BJ (cell line): ENCODE measurements around the gene KAT14. TPM values are rescaled to one million over a fixed set of nuclear protein-coding genes. Genes with fewer than 3 reads are reported as not detected.
"Not testable (repeated sequence)": the region's sequence is repeated elsewhere in the genome, so short reads cannot be mapped to it uniquely, and the experiment has no call there.

ENCODE experiments used
- CTCF ChIA-PET: fragments of 350-600 bp; formaldehyde crosslinking; extraction: SDS; loops from one replicate; lab custom pipeline; 2021; ENCODE audit warnings: antibody characterized with exemption, inconsistent platforms; lab: Yijun Ruan, JAX
- POLR2A ChIA-PET: fragments of 300-600 bp; sonication (Branson Sonifier 250); formaldehyde crosslinking; extraction: SDS; loops from one replicate; lab custom pipeline; 2021; ENCODE audit warnings: antibody characterized with exemption; lab: Charles Lee
- DNase-seq: peaks from one replicate; pipeline ENCODE4 v3.0.0-alpha.2; 2011; ENCODE audit warnings: low read depth
- H3K27me3 ChIP-seq: 2 replicates; pipeline ENCODE4 v1.6.0; 2011; ENCODE audit warnings: low read length; ENCODE audit not compliant: control insufficient read depth, insufficient read depth
- H3K36me3 ChIP-seq: 2 replicates; pipeline ENCODE4 v1.5.1; 2011; ENCODE audit warnings: low read length; ENCODE audit not compliant: control insufficient read depth, insufficient read depth
- H3K4me3 ChIP-seq: 2 replicates; pipeline ENCODE4 v1.5.1; 2011; ENCODE audit warnings: low read depth, mild to moderate bottlenecking, control low read depth, low read length
- polyA minus RNA-seq: library from RNA; depleted of rRNA, polyadenylated mRNA; stranded (reverse); fragments of >200 nt; gene quantifications from 2 replicates; pipeline ENCODE4 v1.2.3, GENCODE V29; 2011; rRNA and poly(A)+ RNA removed
- polyA plus RNA-seq: library from polyadenylated mRNA; depleted of rRNA; stranded (reverse); fragments of >200 nt; gene quantifications from 2 replicates; pipeline ENCODE4 v1.2.3, GENCODE V29; 2011; rRNA removed
- TF ChIP-seq, protein P1 (sequence below): IDR thresholded peaks from 2 replicates; pipeline ENCODE4 v1.5.1; 2011; ENCODE audit warnings: low read depth, mild to moderate bottlenecking, control low read depth, inconsistent platforms, low read length, moderate library complexity; ENCODE audit not compliant: insufficient read depth

Gene KAT14
- polyA plus RNA-seq (9.8 and 12.3 TPM in 2 replicates), polyA minus RNA-seq (8.7 and 14.5 TPM in 2 replicates)

DNA sequence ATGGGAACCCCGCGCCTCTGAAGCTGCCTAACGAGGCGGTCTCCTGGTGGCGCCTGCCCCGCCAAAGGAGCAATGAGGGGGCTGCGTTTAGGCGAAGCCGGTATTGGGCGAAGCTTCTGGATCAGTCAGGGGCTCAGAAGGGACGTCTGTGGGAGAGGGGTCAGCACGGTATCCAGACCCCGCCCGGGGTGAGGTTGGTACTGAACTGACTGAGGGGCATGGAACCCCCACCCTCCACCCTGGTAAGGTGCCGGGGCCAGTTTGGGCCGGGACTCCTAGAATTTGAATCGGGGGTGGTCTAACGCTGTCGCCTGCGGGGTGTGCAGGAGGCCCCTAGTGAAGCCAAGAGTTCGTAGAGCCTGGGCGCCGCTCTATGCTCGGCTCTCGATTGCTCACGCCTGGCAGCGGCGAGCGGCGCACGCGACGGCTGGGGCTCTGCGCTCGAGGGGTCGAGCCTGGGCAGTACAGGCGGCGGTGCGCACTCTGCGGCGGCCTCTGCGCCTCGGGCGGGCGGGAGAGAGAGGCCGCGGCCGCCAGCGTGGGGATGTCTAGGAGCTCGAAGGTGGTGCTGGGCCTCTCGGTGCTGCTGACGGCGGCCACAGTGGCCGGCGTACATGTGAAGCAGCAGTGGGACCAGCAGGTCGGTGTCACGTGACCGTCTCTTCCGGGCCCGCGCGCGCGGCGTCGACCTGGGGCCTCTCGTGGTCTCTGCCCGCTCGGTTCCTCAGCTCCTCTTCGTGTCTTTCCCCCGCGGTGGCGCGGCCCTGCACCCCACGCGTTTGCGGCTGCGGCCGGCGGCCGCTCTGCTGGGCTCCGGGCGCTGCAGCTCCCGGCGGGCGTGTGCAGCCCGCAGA is at the start of gene KAT14, which contains the start of gene PET117:
KAT14 (plus strand) TSS at position 452 of the 854 bp plus-strand sequence. CDS start 4,798 bp downstream, outside the sequence.
PET117 (plus strand) TSS at position 452 of the 854 bp plus-strand sequence; CDS start at position 545, 93 bp downstream.
- Histone ChIP-seq H3K36me3 (peaks cover 1% of the 10 kb centered on the region; the same call in 1 of the 2 replicates), H3K4me3 (peak within 1 kb of the TSS; percentile 87), H3K27me3 (no peaks in the 10 kb centered on the region)
- ChIA-PET CTCF (no interaction called here), POLR2A (no interaction called here)
- DNase-seq = peak; percentile 30
- TF ChIP-seq, protein P1, sequence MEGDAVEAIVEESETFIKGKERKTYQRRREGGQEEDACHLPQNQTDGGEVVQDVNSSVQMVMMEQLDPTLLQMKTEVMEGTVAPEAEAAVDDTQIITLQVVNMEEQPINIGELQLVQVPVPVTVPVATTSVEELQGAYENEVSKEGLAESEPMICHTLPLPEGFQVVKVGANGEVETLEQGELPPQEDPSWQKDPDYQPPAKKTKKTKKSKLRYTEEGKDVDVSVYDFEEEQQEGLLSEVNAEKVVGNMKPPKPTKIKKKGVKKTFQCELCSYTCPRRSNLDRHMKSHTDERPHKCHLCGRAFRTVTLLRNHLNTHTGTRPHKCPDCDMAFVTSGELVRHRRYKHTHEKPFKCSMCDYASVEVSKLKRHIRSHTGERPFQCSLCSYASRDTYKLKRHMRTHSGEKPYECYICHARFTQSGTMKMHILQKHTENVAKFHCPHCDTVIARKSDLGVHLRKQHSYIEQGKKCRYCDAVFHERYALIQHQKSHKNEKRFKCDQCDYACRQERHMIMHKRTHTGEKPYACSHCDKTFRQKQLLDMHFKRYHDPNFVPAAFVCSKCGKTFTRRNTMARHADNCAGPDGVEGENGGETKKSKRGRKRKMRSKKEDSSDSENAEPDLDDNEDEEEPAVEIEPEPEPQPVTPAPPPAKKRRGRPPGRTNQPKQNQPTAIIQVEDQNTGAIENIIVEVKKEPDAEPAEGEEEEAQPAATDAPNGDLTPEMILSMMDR = no peak

DNA sequence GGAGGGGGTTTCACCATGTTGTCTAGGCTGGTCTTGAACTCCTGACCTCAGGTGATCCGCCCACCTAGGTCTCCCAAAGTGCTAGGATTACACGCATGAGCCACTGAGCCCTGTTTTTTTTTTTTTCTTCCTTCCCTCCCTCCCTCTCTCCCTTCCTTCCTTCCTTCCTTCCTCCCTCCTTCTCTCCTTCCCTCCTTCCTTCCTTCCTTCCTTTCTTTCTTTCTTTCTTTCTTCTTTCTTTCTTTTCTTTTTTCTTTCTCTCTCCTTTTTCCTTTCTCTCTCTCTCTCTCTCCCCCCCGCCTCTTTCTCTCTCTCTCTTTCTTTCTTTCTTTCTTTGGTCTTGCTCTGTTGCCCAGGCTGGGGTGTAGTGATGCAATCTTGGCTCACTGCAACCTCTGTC is 49.4 kb upstream of the KAT14 start:
- POLR2A ChIA-PET, DNase-seq, H3K4me3 ChIP-seq, H3K27me3 ChIP-seq, H3K36me3 ChIP-seq: not testable (repeated sequence)
- CTCF ChIA-PET = interaction anchor here (0.7 kb wide), 1 partner anchor 15 kb away, joined by 3 read pairs; no protein-coding TSS in a partner anchor

GRCh38 chr20:18088841-18089240 is 48.8 kb upstream of the KAT14 start:
- H3K27me3 ChIP-seq, H3K4me3 ChIP-seq, H3K36me3 ChIP-seq, POLR2A ChIA-PET, DNase-seq: not testable (repeated sequence)
- CTCF ChIA-PET = interaction anchor here (0.7 kb wide), 1 partner anchor 15 kb away, joined by 3 read pairs; no protein-coding TSS in a partner anchor

DNA sequence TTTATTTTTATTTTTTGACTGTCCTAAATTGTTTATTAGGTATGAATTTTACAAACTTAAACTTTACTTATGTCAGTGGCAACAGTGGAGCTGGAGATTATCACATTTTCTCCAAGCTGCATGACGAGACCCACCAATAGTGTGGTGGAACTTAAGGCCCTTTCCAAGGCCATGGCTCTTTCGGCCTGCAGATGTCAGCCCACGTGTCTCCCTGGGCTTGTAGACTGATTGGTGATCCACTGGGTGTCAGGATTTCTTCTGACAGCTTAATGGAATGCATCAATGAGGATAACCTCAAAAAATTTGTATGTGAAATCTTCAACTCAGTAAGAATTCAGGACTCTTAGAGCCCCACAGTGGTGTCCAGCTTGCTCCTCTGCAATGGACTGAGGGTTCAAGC is 47.6 kb upstream of the KAT14 start:
- Histone ChIP-seq H3K4me3 (no peak overlapping the region), H3K36me3 (no peaks in the 10 kb centered on the region), H3K27me3 (no peaks in the 10 kb centered on the region; the same call in 1 of the 2 replicates)
- DNase-seq = no peak
- CTCF ChIA-PET = no interaction called here
- TF ChIP-seq, protein P1 = no peak
- POLR2A ChIA-PET = no interaction called here

GRCh38 chr20:18090477-18090876 is 47.2 kb upstream of the KAT14 start:
- no peaks in the 10 kb centered on the region; the same call in 1 of the 2 replicates for H3K27me3 ChIP-seq
- ChIA-PET POLR2A (no interaction called here), CTCF (interaction anchor here (0.5 kb wide), 1 partner anchor 325 kb away, joined by 3 read pairs; no protein-coding TSS in a partner anchor)
- H3K4me3 ChIP-seq = no peak overlapping the region
- no peak for DNase-seq
- H3K36me3 ChIP-seq = no peaks in the 10 kb centered on the region
- TF ChIP-seq, protein P1 = no peak

- TF ChIP-seq, protein P1 = no peak
- ChIA-PET POLR2A (no interaction called here), CTCF (no interaction called here)
- Histone ChIP-seq H3K4me3 (no peak overlapping the region), H3K36me3 (no peaks in the 10 kb centered on the region), H3K27me3 (no peaks in the 10 kb centered on the region; the same call in 1 of the 2 replicates)
- DNase-seq = no peak
Measured at GRCh38 chr20:18091623-18092022, 46.0 kb upstream of the KAT14 start.
